ENCODE data around the gene ATOSB.

- no peak for TF ChIP-seq EGR1 (IDR thresholded peaks at IDR 0.05)
- no peak for TF ChIP-seq YY1 (IDR thresholded peaks at IDR 0.05; ENCODE audit: low read depth)
- TF ChIP-seq NFIC (IDR thresholded peaks at IDR 0.05): no peak
- TF ChIP-seq TCF12 (IDR thresholded peaks at IDR 0.05; ENCODE audit: low read depth): no peak
These were observed 9.9 kb downstream of the ATOSB start for GRCh38 chr9:35105571-35106342.

Measured in Ishikawa (cell line).